NCI-H187 treated with DMSO at 0.1 percent for 48 hours (cell line): ENCODE measurements around the gene KCNC1.

Experiments used
- DNase-seq: peaks from one replicate; lab custom pipeline; 2025; lab: John Stamatoyannopoulos, UW

Gene KCNC1

GRCh38 chr11:17774232-17775034, 39.9 kb downstream of the KCNC1 start:
- no peak for DNase-seq

DNA sequence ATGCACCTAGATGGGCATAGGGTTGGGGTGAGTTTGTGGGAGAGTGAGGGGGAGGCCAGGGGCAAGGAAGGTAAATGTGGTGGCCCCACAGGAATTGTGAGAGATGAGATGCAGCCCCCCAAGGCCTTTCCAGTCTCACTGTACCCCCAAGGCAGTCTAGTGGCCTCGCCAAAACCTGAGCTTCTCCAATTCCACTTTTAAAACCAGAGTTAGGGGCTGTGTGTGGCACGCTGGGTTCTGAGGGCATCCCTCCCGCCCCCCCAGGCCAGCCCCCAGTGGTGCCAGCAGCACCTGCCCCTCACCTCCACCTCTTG, 40.4 kb downstream of the KCNC1 start:
- no peak for DNase-seq

GRCh38 chr11:17775507-17776211, 41.1 kb downstream of the KCNC1 start:
- DNase-seq, result no peak

- no peak for DNase-seq
Observed at GRCh38 chr11:17776212-17776875, 41.8 kb downstream of the KCNC1 start.

DNA sequence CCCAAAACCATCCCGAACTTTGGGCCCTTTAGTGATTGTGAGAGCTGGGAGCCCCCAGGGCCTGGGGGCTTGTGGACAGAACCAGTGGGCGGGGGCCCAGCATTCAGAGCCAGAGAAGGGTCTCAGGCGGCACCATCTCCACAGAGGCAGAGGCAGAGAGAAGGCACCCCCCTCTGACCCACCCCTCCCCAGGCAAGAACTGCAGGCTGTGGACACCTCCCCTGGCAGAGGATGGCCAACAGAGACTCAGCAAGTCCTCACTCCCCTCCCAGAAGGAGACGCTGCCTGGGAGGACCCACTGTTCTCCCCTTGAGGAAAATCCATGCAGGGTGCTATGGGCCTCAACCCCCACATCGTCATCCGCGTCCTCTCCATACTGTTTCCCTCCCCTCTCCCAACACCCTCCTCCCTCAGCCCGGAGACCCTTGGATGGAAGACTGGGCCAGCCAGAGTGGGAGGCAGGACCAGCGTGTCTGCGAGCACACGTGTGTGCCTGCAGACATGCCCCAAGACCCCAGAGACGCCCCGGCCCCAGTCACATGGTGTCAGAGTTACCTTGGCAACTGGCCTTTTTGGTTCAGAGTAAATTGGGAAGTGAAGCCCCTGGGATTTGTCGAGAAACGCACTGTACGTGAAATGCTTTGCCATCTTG, 42.6 kb downstream of the KCNC1 start:
- DNase-seq, result no peak

GRCh38 chr11:17777738-17778091, 43.1 kb downstream of the KCNC1 start:
- DNase-seq, result no peak

DNA sequence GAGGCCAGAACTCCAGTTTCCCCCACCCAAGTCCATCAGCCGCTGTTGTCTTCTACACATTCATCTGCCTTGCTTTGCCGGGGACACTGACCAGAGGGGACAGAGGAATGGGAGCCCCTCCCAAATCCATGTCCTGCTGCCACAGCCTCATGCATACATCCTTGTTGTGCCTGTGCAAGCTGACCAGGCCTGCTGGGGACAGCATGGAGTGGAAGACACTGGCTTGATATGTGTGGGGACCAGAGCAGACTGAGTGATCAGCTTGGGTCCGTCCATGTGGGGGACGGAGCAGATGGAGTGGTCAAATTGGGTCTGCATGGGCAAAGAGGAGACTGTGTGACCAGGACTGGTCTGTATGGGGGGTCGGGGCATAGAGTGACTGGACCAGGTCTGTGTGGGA, 43.8 kb downstream of the KCNC1 start:
- DNase-seq, result no peak

- no peak for DNase-seq
Observed at GRCh38 chr11:17778956-17779860, 44.6 kb downstream of the KCNC1 start.

GRCh38 chr11:17779861-17780594, 45.4 kb downstream of the KCNC1 start:
- DNase-seq, result no peak

DNA sequence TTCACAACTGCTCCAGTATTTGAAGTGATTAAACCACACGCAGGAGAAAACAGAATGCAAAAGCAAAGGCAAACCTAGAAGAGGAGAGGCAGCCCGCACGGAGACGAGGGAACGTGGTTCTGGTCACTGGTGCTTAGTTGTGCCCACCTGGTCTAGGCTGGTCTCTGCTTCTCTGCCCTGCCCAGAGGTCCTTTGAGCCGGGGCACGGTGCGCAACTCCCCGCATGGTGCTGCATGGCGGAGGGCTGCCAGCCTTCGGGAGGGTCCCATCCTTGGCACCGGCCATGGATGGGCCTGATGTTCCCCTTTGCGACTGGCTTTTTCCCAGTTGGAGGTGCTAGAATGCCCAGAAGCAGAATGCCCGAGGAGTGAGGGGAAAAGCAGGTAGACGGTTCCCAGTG, 46.1 kb downstream of the KCNC1 start:
- DNase-seq, result no peak

DNA sequence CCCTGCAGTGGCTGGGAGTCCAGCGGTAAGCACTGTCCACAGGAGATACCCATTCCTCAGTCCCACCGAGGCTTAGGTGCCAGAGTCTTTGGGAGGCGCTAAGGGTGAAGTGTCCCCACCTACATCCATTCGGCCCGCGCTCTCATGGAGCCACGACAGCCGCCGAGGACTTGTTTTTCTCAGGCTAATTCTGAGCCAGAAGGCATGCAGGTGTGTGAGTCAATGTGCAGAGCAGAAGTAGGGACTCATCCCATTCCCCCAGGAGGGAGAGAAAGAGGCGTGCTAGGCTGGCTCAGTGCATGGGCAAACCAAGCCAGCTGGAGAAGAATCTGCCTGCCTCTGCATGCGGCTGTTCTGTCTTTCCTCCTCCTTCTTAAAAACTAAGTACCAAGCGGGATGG, 46.6 kb downstream of the KCNC1 start:
- DNase-seq, result no peak

GRCh38 chr11:17781626-17782025, 47.0 kb downstream of the KCNC1 start:
- DNase-seq, result no peak

- no peak for DNase-seq
Observed at GRCh38 chr11:17782145-17782544, 47.6 kb downstream of the KCNC1 start.

GRCh38 chr11:17782603-17783337, 48.2 kb downstream of the KCNC1 start:
- DNase-seq, result no peak

- no peak for DNase-seq
Observed at GRCh38 chr11:17783878-17784277, 49.3 kb downstream of the KCNC1 start.

- no peak for DNase-seq
Observed at GRCh38 chr11:17786824-17787525, 52.4 kb downstream of the KCNC1 start.

DNA sequence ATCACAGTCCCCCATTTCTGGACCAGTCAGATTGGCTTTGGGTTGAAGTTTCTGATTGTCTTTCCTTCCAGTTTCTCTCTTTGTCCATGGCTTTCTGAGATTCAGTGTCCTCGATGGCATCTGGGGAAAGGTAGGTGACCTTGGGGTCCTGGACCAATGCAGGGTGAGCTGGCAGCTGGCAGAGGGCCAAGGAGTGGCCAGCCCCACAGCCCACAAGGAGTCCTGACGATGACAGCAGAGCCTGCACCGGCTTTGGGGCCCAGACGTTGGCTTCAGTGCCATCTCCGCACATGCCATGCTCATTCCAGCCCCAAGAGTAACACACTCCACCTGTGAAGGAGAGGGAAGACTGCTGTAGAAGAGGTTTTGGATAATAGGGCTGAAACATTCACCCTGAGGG, 53.5 kb downstream of the KCNC1 start:
- DNase-seq, result no peak

- DNase-seq, result no peak
Observed at GRCh38 chr11:17790453-17790852, 55.9 kb downstream of the KCNC1 start.

DNA sequence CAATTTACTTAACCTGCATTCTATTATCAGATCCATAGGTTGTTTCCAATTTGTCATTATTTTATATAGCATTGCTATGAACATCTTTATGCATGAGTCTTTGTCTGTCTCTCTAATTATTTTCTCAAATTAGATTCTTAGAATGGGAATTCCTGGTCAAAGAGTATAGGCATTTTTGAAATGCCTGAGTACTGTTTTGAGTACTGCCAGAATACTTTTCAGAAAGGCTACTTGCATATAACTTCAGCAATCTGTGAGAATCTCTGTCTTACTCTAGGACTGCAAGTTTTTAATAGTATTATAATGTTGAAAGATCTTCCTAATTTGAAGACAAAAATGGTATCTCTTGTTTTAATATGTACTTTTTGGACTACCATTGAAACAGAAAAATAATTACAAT, 56.6 kb downstream of the KCNC1 start:
- no peak for DNase-seq

- DNase-seq, result no peak
Observed at GRCh38 chr11:17792161-17792560, 57.6 kb downstream of the KCNC1 start.
